ENCODE data around the gene UNC5B.

Gene UNC5B

DNA sequence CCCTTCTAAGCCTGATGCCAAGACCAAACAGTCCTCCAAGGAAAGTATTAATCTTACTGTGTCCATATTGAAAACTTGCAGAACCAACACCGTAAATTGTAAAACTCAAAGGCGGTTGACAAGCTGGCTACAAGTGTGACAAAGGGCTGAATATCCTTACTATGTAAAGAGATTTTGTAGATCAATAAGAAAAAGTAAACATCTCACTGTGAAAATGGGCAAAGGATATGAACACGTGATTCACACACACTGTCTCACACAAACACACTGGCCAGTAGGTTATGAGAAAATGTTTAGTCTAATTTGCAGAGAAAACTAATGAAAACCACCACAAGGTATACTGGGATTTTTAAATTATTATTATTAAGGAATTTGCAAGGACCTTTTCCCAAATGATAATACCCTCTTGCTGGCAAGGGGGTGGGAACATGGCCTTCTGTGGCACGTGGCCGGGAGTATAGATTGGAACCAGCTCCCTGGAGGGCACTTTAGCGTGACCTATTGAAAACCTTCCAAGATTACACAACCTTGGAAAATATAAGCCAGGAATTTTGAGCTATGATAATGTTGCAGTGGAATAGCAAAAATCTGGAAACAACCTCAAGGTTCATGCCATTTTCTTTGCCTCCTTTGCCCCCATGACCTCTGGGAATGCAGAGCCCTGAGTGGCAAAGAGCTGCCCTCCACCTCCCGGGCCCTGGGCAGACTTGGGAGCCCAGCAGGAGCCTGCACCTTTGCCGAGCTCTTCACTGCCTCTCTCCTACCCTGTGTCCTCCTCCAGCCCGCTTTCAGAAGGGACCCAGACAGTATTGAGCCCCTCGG is 80.5 kb downstream of the UNC5B start:
- TF ChIP-seq SPI1 (IDR thresholded peaks at IDR 0.05; ENCODE audit: borderline replicate concordance, low read depth) (no peak), POLR2AphosphoS5 (IDR thresholded peaks at IDR 0.05; ENCODE audit: low read depth) (no peak), GABPA (IDR thresholded peaks at IDR 0.05; ENCODE audit: low read depth) (no peak)
- TF ChIP-seq, protein P1, sequence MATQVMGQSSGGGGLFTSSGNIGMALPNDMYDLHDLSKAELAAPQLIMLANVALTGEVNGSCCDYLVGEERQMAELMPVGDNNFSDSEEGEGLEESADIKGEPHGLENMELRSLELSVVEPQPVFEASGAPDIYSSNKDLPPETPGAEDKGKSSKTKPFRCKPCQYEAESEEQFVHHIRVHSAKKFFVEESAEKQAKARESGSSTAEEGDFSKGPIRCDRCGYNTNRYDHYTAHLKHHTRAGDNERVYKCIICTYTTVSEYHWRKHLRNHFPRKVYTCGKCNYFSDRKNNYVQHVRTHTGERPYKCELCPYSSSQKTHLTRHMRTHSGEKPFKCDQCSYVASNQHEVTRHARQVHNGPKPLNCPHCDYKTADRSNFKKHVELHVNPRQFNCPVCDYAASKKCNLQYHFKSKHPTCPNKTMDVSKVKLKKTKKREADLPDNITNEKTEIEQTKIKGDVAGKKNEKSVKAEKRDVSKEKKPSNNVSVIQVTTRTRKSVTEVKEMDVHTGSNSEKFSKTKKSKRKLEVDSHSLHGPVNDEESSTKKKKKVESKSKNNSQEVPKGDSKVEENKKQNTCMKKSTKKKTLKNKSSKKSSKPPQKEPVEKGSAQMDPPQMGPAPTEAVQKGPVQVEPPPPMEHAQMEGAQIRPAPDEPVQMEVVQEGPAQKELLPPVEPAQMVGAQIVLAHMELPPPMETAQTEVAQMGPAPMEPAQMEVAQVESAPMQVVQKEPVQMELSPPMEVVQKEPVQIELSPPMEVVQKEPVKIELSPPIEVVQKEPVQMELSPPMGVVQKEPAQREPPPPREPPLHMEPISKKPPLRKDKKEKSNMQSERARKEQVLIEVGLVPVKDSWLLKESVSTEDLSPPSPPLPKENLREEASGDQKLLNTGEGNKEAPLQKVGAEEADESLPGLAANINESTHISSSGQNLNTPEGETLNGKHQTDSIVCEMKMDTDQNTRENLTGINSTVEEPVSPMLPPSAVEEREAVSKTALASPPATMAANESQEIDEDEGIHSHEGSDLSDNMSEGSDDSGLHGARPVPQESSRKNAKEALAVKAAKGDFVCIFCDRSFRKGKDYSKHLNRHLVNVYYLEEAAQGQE (IDR thresholded peaks at IDR 0.05; ENCODE audit: insufficient replicate concordance, low read depth) = no peak
- TF ChIP-seq, protein P2, sequence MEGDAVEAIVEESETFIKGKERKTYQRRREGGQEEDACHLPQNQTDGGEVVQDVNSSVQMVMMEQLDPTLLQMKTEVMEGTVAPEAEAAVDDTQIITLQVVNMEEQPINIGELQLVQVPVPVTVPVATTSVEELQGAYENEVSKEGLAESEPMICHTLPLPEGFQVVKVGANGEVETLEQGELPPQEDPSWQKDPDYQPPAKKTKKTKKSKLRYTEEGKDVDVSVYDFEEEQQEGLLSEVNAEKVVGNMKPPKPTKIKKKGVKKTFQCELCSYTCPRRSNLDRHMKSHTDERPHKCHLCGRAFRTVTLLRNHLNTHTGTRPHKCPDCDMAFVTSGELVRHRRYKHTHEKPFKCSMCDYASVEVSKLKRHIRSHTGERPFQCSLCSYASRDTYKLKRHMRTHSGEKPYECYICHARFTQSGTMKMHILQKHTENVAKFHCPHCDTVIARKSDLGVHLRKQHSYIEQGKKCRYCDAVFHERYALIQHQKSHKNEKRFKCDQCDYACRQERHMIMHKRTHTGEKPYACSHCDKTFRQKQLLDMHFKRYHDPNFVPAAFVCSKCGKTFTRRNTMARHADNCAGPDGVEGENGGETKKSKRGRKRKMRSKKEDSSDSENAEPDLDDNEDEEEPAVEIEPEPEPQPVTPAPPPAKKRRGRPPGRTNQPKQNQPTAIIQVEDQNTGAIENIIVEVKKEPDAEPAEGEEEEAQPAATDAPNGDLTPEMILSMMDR (IDR thresholded peaks at IDR 0.05; ENCODE audit: insufficient read depth, low read length) = no peak
- no peak for DNase-seq (ENCODE audit: low read depth in 1 of 2, low spot score in 1 of 2)

DNA sequence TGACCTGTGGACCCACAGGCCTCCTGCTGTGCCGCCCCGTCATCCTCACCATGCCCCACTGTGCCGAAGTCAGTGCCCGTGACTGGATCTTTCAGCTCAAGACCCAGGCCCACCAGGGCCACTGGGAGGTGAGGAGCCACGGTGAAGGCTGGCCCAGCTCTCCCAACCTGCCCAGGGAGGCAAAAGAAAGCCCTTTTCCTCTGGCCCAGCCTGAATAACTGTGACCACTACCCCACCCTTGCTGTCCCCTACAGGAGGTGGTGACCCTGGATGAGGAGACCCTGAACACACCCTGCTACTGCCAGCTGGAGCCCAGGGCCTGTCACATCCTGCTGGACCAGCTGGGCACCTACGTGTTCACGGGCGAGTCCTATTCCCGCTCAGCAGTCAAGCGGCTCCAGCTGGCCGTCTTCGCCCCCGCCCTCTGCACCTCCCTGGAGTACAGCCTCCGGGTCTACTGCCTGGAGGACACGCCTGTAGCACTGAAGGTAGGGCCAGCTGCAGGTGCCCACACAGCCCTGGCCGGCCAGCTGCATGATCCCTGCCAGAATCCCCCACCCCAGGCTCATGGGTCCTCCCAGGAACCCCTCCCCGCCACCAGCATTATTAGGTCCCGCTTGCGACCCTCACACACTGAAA is 81.2 kb downstream of the UNC5B start:
- Histone ChIP-seq H3K4me3 (replicated peaks; ENCODE audit: insufficient read depth, low read length) (no peak overlapping the region), H3K27me3 (ENCODE audit: insufficient read depth, poor library complexity, severe bottlenecking) (no peaks in the 10 kb centered on the region), H3K27ac (replicated peaks) (no peak overlapping the region)
- no peak for DNase-seq (ENCODE audit: low read depth in 1 of 2, low spot score in 1 of 2)
- TF ChIP-seq, protein P1 (IDR thresholded peaks at IDR 0.05; ENCODE audit: insufficient replicate concordance, low read depth) = no peak
- TF ChIP-seq, protein P2 (IDR thresholded peaks at IDR 0.05; ENCODE audit: insufficient read depth, low read length) = no peak
- TF ChIP-seq POLR2AphosphoS5 (IDR thresholded peaks at IDR 0.05; ENCODE audit: low read depth) (no peak), GABPA (IDR thresholded peaks at IDR 0.05; ENCODE audit: low read depth) (no peak), SPI1 (IDR thresholded peaks at IDR 0.05; ENCODE audit: borderline replicate concordance, low read depth) (no peak)

More for the DNA sequence above, 80.5 kb downstream of the UNC5B start:
- no peak overlapping the region for H3K27ac ChIP-seq (replicated peaks)
- H3K4me3 ChIP-seq (replicated peaks; ENCODE audit: insufficient read depth, low read length) = no peak overlapping the region
- H3K27me3 ChIP-seq (ENCODE audit: insufficient read depth, poor library complexity, severe bottlenecking) = no peaks in the 10 kb centered on the region

DNA sequence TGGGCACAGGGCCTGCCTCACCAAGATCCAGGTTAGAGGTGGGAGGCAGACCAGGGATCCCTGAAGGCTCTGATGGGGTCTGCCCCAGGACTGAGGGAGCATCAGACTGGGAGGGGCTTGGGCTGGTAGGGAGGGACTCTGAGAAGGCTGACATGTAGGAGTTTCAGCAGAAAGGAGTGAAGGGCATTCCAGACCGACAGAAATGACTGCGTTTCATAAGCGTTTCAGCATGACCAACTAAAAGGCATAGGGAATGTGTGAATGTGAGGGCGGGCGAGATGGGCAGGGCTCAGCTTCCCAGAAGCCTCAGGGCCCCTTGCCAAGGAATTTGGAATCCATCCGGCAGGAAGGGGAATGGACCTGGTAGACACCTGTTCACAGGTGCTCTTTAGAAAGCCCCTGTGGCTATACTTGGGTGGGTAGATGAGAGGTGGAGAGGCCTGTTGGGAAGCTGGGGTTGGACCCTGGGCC is 81.8 kb downstream of the UNC5B start:
- no peak for DNase-seq (ENCODE audit: low read depth in 1 of 2, low spot score in 1 of 2)
- H3K4me3 ChIP-seq (replicated peaks; ENCODE audit: insufficient read depth, low read length) = no peak overlapping the region
- no peak overlapping the region for H3K27ac ChIP-seq (replicated peaks)
- H3K27me3 ChIP-seq (ENCODE audit: insufficient read depth, poor library complexity, severe bottlenecking) = no peaks in the 10 kb centered on the region
- no peak for TF ChIP-seq SPI1 (IDR thresholded peaks at IDR 0.05; ENCODE audit: borderline replicate concordance, low read depth)
- TF ChIP-seq, protein P1 (IDR thresholded peaks at IDR 0.05; ENCODE audit: insufficient replicate concordance, low read depth) = no peak
- TF ChIP-seq GABPA (IDR thresholded peaks at IDR 0.05; ENCODE audit: low read depth) = no peak
- no peak for TF ChIP-seq POLR2AphosphoS5 (IDR thresholded peaks at IDR 0.05; ENCODE audit: low read depth)
- TF ChIP-seq, protein P2 (IDR thresholded peaks at IDR 0.05; ENCODE audit: insufficient read depth, low read length) = no peak
